GM19463 (cell line): ENCODE results near the gene TTLL5.

Experiments used
- ATAC-seq: cut with Tn5 transposase; IDR thresholded peaks from one replicate; pipeline ENCODE4 v1.9.1; 2021; ENCODE audit warnings: mild to moderate bottlenecking, moderate library complexity; ENCODE audit not compliant: unreplicated experiment

TTLL5 gene

GRCh38 chr14:75857199-75857598 is 196.2 kb downstream of the TTLL5 start:
- no peak for ATAC-seq

GRCh38 chr14:75858362-75858761 is 197.3 kb downstream of the TTLL5 start:
- no peak for ATAC-seq

GRCh38 chr14:75859746-75860145 is 198.7 kb downstream of the TTLL5 start:
- ATAC-seq = no peak

GRCh38 chr14:75860561-75861160 is 199.6 kb downstream of the TTLL5 start:
- no peak for ATAC-seq

- no peak for ATAC-seq
These were observed 200.1 kb downstream of the TTLL5 start for GRCh38 chr14:75861161-75861621.

- ATAC-seq = no peak
These were observed 202.2 kb downstream of the TTLL5 start for GRCh38 chr14:75863221-75863620.

GRCh38 chr14:75864352-75864751 is 203.3 kb downstream of the TTLL5 start:
- no peak for ATAC-seq

- ATAC-seq = no peak
These were observed 204.5 kb downstream of the TTLL5 start for GRCh38 chr14:75865531-75865930.

- no peak for ATAC-seq
These were observed 205.9 kb downstream of the TTLL5 start for GRCh38 chr14:75866970-75867369.

- no peak for ATAC-seq
These were observed 210.3 kb downstream of the TTLL5 start for GRCh38 chr14:75871181-75871880.

GRCh38 chr14:75875958-75876357 is 214.9 kb downstream of the TTLL5 start:
- peak; percentile 99 for ATAC-seq

GRCh38 chr14:75876530-75876929 is 215.5 kb downstream of the TTLL5 start:
- no peak for ATAC-seq

GRCh38 chr14:75877292-75877691 is 216.2 kb downstream of the TTLL5 start:
- no peak for ATAC-seq

- ATAC-seq = no peak
These were observed 216.8 kb downstream of the TTLL5 start for GRCh38 chr14:75877884-75878283.

- no peak for ATAC-seq
These were observed 218.0 kb downstream of the TTLL5 start for GRCh38 chr14:75879031-75879430.

GRCh38 chr14:75880512-75880911 is 219.5 kb downstream of the TTLL5 start:
- ATAC-seq = no peak

- no peak for ATAC-seq
These were observed 220.9 kb downstream of the TTLL5 start for GRCh38 chr14:75881994-75882393.

- ATAC-seq = no peak
These were observed 223.2 kb downstream of the TTLL5 start for GRCh38 chr14:75884198-75884611.

- no peak for ATAC-seq
These were observed 224.8 kb downstream of the TTLL5 start for GRCh38 chr14:75885829-75886228.

GRCh38 chr14:75886636-75887348 is 225.7 kb downstream of the TTLL5 start:
- ATAC-seq = no peak

- no peak for ATAC-seq
These were observed 227.9 kb downstream of the TTLL5 start for GRCh38 chr14:75888945-75889344.

GRCh38 chr14:75896341-75896740 is 235.3 kb downstream of the TTLL5 start:
- no peak for ATAC-seq
